PC-3 (cell line): ENCODE data around the gene SEMA3C. TPM values are rescaled to one million over a fixed set of nuclear protein-coding genes. Genes with fewer than 3 reads are reported as not detected.

ENCODE experiments used
- ATAC-seq: fragments of 200-7000 bp; cut with Tn5 transposase; 2 replicates; pipeline ENCODE4 v1.9.1; 2020; ENCODE audit warnings: mild to moderate bottlenecking, moderate library complexity
- BruUV-seq: library from RNA; stranded (reverse); fragments of 400-500 nt; replicated peaks from 2 replicates; lab custom pipeline; 2021; lab: Mats Ljungman, UMichigan
- CTCF ChIA-PET: fragments of 300-600 bp; sonication (Branson Sonifier 250); formaldehyde crosslinking; loops from one replicate; lab custom pipeline; 2022; ENCODE audit warnings: antibody characterized with exemption; lab: Charles Lee
- POLR2A ChIA-PET: fragments of 300-600 bp; sonication (Branson Sonifier 250); formaldehyde crosslinking; loops from one replicate; lab custom pipeline; 2022; ENCODE audit warnings: antibody characterized with exemption; ENCODE audit not compliant: unreplicated experiment; lab: Charles Lee
- DNase-seq: peaks from one replicate; pipeline ENCODE4 v3.0.0-alpha.2; 2015
- H2AFZ ChIP-seq: fragments of 300-600 bp; sonication (generic); 2 replicates; pipeline ENCODE4 v1.6.0; 2016; ENCODE audit warnings: antibody characterized with exemption, low read length
- H3F3A ChIP-seq: fragments of 300-600 bp; sonication (generic); one replicate; pipeline ENCODE4 v1.6.0; 2017; ENCODE audit warnings: antibody characterized with exemption, low read length, control low read depth, mild to moderate bottlenecking; ENCODE audit not compliant: unreplicated experiment
- H3K27ac ChIP-seq: fragments of 300-600 bp; sonication (generic); 2 replicates; pipeline ENCODE4 v1.5.1; 2016; ENCODE audit warnings: mild to moderate bottlenecking, low read length
- H3K27me3 ChIP-seq: fragments of 300-600 bp; sonication (generic); 2 replicates; pipeline ENCODE4 v1.6.1; 2016; ENCODE audit warnings: low read length, mixed read lengths
- H3K36me3 ChIP-seq: fragments of 300-600 bp; sonication (generic); 2 replicates; pipeline ENCODE4 v1.6.1; 2016; ENCODE audit warnings: low read depth, mixed run types, low read length, mixed read lengths
- H3K4me1 ChIP-seq: fragments of 300-600 bp; sonication (generic); 2 replicates; pipeline ENCODE4 v1.5.1; 2016; ENCODE audit warnings: low read length; ENCODE audit not compliant: insufficient read depth
- H3K4me2 ChIP-seq: fragments of 300-600 bp; sonication (generic); 2 replicates; pipeline ENCODE4 v1.6.0; 2016; ENCODE audit warnings: low read length
- H3K4me3 ChIP-seq: fragments of 300-600 bp; sonication (generic); 2 replicates; pipeline ENCODE4 v1.5.1; 2016; ENCODE audit warnings: mild to moderate bottlenecking, low read length, mixed read lengths
- H3K79me2 ChIP-seq: fragments of 300-600 bp; sonication (generic); 2 replicates; pipeline ENCODE4 v1.6.1; 2017; ENCODE audit warnings: low read length, mixed read lengths
- H3K9ac ChIP-seq: fragments of 300-600 bp; sonication (generic); 2 replicates; pipeline ENCODE4 v1.6.0; 2016; ENCODE audit warnings: mild to moderate bottlenecking, low read length
- H3K9me2 ChIP-seq: fragments of 300-600 bp; sonication (generic); replicated peaks from 2 replicates; pipeline ENCODE4 v1.6.1; 2016; ENCODE audit warnings: mixed run types, low read length, mixed read lengths
- H3K9me3 ChIP-seq: fragments of 300-600 bp; sonication (generic); 2 replicates; pipeline ENCODE4 v1.6.1; 2016; ENCODE audit warnings: low read length, mixed read lengths
- H4K20me1 ChIP-seq: fragments of 300-600 bp; sonication (generic); 2 replicates; pipeline ENCODE4 v1.6.1; 2016; ENCODE audit warnings: low read length, mixed read lengths
- EZH2 ChIP-seq: fragments of 300-600 bp; sonication (generic); IDR thresholded peaks from one replicate; pipeline ENCODE4 v1.6.1; 2017; ENCODE audit warnings: antibody characterized with exemption, mild to moderate bottlenecking, low read length; ENCODE audit not compliant: unreplicated experiment
- EZH2phosphoT487 ChIP-seq: fragments of 300-600 bp; sonication (generic); IDR thresholded peaks from 2 replicates; pipeline ENCODE4 v1.6.1; 2018; ENCODE audit warnings: mild to moderate bottlenecking, antibody characterized with exemption, low read length, borderline replicate concordance
- intact Hi-C: fragments of 100-400 bp; cut with micrococcal nuclease; formaldehyde crosslinking; loops from 2 replicates; pipeline ENCODE4 v1.9.0; 2023
- total RNA-seq: library from RNA; depleted of rRNA; stranded (reverse); fragments of >200 nt; gene quantifications from 2 replicates; pipeline ENCODE4 v1.2.3, GENCODE V29; 2014
- TF ChIP-seq, protein P1 (sequence below): fragments of 300-600 bp; sonication (generic); conservative IDR thresholded peaks from 2 replicates; pipeline ENCODE4 v1.5.1; 2017; ENCODE audit warnings: antibody characterized with exemption, low read depth, mild to moderate bottlenecking, low read length

The SEMA3C gene
- total RNA-seq, 1 experiment from 2014 or later, result 28.0 TPM

DNA sequence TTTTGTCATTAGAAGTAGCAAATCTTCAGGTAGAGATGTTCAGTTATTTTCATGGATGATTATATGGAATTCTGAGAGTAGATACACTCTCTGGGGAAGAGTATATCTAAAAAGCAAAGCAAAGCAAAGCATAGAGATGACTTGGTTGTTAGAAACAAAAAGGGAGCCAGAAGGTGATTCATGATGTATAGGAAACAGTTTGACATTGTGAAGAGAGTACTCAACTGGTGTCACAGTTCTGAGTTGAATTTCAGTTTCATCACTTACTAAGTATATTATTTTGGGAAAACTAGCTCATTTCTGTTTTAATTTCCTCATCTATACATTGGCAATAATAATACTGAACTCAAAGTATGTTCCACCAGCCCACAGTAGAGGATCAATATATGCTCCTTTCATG lies 86.8 kb downstream of the SEMA3C start:
- CTCF ChIA-PET, result no interaction called here
- H3K36me3 ChIP-seq, result no peaks in the 10 kb centered on the region
- POLR2A ChIA-PET, result no interaction called here

GRCh38 chr7:80830584-80831285 lies 88.1 kb downstream of the SEMA3C start:
- ATAC-seq, result peak; percentile 54
- H3K9me3 ChIP-seq, result no peaks in the 10 kb centered on the region
- H3K9ac ChIP-seq, result no peak overlapping the region
- no peak overlapping the region for H3K27ac ChIP-seq
- TF ChIP-seq EZH2phosphoT487 (no peak), EZH2 (no peak)
- TF ChIP-seq, protein P1, sequence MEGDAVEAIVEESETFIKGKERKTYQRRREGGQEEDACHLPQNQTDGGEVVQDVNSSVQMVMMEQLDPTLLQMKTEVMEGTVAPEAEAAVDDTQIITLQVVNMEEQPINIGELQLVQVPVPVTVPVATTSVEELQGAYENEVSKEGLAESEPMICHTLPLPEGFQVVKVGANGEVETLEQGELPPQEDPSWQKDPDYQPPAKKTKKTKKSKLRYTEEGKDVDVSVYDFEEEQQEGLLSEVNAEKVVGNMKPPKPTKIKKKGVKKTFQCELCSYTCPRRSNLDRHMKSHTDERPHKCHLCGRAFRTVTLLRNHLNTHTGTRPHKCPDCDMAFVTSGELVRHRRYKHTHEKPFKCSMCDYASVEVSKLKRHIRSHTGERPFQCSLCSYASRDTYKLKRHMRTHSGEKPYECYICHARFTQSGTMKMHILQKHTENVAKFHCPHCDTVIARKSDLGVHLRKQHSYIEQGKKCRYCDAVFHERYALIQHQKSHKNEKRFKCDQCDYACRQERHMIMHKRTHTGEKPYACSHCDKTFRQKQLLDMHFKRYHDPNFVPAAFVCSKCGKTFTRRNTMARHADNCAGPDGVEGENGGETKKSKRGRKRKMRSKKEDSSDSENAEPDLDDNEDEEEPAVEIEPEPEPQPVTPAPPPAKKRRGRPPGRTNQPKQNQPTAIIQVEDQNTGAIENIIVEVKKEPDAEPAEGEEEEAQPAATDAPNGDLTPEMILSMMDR, result no peak
- H3K9me2 ChIP-seq, result no peaks in the 10 kb centered on the region
- POLR2A ChIA-PET, result interaction anchor here (0.7 kb wide), 1 partner anchor 108 kb away, joined by 3 read pairs; no protein-coding TSS in a partner anchor
- peak; percentile 63 for DNase-seq
- intact Hi-C loops, result loop anchor here (5.0 kb wide), 1 partner anchor 72 kb away; no protein-coding TSS in a partner anchor
- peak overlapping the region; percentile 20; the same call in 1 of the 2 replicates for H3K4me2 ChIP-seq
- peaks cover 25% of the 10 kb centered on the region for H3K79me2 ChIP-seq
- no peak overlapping the region for H2AFZ ChIP-seq
- no peaks in the 10 kb centered on the region for H3F3A ChIP-seq
- no peak overlapping the region for H3K4me3 ChIP-seq
- H3K4me1 ChIP-seq, result peaks cover 53% of the 10 kb centered on the region
- H3K27me3 ChIP-seq, result no peaks in the 10 kb centered on the region
- CTCF ChIA-PET, result no interaction called here
- no TSS peak for BruUV-seq
- no peaks in the 10 kb centered on the region for H4K20me1 ChIP-seq
- H3K36me3 ChIP-seq, result no peaks in the 10 kb centered on the region

More for the DNA sequence above, 86.8 kb downstream of the SEMA3C start:
- Histone ChIP-seq H3K27ac (no peak overlapping the region), H4K20me1 (no peaks in the 10 kb centered on the region), H3K4me2 (no peak overlapping the region), H2AFZ (no peak overlapping the region), H3K27me3 (no peaks in the 10 kb centered on the region), H3K9me3 (no peaks in the 10 kb centered on the region), H3F3A (no peaks in the 10 kb centered on the region), H3K4me1 (peaks cover 41% of the 10 kb centered on the region), H3K79me2 (peaks cover 25% of the 10 kb centered on the region), H3K9me2 (no peaks in the 10 kb centered on the region), H3K4me3 (no peak overlapping the region), H3K9ac (no peak overlapping the region)
- BruUV-seq, result no TSS peak
- no peak for TF ChIP-seq EZH2
- no peak for TF ChIP-seq EZH2phosphoT487
- TF ChIP-seq, protein P1, result no peak
- ATAC-seq (peak; percentile 37; the same call in 1 of the 2 replicates), DNase-seq (peak; percentile 32)
- intact Hi-C loops, result loop anchor here (5.0 kb wide), 1 partner anchor 70 kb away; no protein-coding TSS in a partner anchor

- Histone ChIP-seq H4K20me1 (no peaks in the 10 kb centered on the region), H3K27me3 (no peaks in the 10 kb centered on the region), H3K9me3 (no peaks in the 10 kb centered on the region), H3K79me2 (peaks cover 25% of the 10 kb centered on the region), H3F3A (no peaks in the 10 kb centered on the region), H3K4me1 (peaks cover 59% of the 10 kb centered on the region), H3K4me2 (no peak overlapping the region), H3K9ac (no peak overlapping the region), H3K36me3 (no peaks in the 10 kb centered on the region), H2AFZ (no peak overlapping the region), H3K4me3 (no peak overlapping the region), H3K9me2 (no peaks in the 10 kb centered on the region), H3K27ac (no peak overlapping the region)
- ChIA-PET POLR2A (interaction anchor here (0.7 kb wide), 1 partner anchor 108 kb away, joined by 3 read pairs; no protein-coding TSS in a partner anchor), CTCF (no interaction called here)
- no TSS peak for BruUV-seq
- ATAC-seq (no peak), DNase-seq (no peak)
- TF ChIP-seq, protein P1, result no peak
- no peak for TF ChIP-seq EZH2
- TF ChIP-seq EZH2phosphoT487, result no peak
- intact Hi-C loops, result loop anchor here (5.0 kb wide), 1 partner anchor 72 kb away; no protein-coding TSS in a partner anchor
These were observed 88.8 kb downstream of the SEMA3C start for GRCh38 chr7:80830010-80830409.
